Glomerular endothelial cell (primary cell): ENCODE results near the gene INPP5F. TPM values are rescaled to one million over a fixed set of nuclear protein-coding genes. Genes with fewer than 3 reads are reported as not detected.
"Not testable (repeated sequence)": the region's sequence is repeated elsewhere in the genome, so short reads cannot be mapped to it uniquely, and the experiment has no call there.

Experiments
- DNase-seq: peaks from one replicate; pipeline ENCODE4 v3.0.0-alpha.2; 2011; ENCODE audit warnings: low read depth, low spot score; ENCODE audit errors: extremely low read depth
- total RNA-seq: library from RNA; depleted of rRNA; stranded (reverse); fragments of >200 nt; gene quantifications from 2 replicates; pipeline ENCODE4 v1.2.3, GENCODE V29; 2015

The INPP5F gene
- total RNA-seq, 1 donor from 2014 or later: 21.6 TPM

DNA sequence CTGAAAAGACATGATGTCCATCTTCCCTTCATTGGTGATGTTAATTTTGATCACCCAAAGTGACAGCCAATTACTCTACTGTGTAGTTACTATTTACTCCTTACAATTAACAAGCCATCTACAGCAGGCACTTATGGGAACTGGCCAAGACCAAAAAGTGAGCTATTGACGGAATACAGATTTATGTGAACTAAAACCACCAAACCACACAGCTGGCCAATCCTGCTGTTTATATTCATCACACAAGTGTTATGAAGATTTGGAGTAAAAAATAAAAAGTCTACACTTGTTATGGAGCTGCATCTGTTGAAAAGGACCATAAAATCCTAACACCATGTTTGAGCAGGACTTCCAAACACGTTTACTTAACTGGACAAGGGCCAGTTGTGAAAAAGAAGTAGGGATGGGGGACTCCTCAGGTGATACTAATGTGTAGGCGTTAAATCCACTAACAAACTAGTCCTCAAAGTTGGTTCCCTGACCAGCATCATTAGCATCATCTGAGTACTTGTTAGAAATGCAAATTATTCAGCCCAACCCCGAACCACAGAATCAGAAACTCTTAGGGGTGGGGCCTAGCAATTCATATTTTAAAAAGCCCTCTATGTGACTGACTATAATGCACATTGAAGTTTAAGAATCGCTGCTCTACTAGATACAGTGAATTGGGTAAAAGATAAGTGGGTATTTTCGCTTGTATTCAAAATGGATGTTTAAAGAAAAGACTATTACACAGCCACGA is 135.2 kb downstream of the INPP5F start:
- DNase-seq: no peak

DNA sequence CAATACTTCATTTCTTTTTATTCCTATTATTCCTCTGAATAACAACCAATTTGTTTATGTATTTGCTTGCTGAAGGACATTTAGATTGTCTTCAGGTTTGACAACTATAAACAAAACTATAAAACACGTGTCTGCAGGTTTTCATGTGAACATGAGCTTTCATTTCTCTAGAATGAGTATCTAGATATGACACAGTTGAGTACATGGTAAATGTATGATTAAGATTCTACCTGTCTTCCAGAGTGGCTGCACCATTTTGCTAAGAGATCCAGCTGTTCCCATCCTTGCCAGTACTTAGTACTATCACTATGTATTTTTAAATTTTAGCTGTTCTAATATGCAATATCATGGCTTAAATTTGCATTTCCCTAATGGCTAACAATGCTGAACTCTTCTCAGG is 136.7 kb downstream of the INPP5F start:
- DNase-seq: no peak

DNA sequence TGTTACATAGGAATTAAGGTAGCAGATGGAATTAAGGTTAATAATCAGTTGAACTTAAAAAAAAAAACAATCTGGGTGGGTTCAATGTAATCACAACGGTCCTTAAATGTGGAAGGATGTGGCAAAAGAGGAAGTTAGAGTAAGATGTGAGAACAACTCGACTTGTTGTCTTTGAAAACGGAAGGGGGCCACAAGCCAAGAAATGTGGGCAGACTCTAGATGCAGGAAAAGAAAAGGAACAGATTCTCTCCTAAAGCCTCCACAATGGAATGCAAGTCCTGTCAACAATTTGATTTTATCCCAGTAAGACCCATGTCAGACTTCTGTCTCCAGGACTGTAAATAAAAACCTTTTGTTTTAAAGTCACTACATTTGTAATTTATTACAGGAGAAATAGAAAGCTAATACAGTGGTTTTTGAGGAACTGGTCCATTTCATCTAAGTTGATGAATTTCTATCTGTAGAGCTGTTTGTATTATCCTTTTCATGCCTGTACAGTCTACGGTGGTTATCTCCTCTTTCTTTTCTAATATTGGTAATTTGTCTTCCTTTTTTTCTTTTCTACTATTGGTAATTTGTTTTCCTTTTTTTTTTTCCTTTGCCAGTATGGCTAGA is 138.2 kb downstream of the INPP5F start:
- DNase-seq: no peak

DNA sequence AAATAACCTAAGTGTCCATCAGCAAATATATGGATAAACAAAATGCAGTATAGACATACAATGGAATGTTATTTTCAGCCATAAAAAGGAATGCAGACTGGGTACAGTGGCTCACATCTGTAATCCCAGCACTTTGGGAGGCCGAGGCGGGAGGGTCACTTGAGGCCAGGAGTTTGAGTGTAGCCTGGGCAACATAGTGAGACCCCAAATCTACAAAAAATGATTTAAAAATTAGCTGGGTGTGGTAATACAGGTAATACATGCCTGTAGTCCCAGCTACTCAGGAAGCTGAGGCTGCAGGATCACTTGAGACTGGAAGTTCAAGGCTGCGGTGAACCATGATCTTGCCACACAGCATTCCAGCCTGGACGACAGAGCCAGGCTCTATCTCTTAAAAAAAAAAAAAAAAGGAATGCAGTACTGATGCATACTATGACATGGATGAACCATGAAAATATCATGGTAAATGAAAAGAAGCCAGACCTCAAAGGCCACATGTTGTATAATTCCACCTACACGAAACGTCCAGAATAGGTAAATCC is 139.9 kb downstream of the INPP5F start:
- no peak for DNase-seq

DNA sequence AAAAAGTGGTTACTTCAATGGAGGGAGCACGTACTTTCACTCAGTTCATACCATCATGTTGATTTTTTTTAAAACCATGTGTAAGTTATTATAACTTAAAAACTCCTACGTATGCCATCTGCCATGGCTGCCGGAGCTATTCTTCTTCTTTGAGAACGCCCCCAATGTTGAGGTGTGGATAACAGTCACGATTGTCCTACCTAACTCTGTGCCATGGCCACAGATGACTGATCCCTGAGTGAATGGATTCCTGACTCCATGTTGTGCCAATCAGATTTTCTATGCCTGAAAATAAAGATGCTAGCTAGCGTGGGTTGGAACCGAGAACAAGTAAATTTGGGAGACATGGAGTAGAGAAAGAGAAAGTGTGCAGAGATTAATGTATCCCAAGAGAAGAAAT is 141.5 kb downstream of the INPP5F start:
- DNase-seq: no peak

DNA sequence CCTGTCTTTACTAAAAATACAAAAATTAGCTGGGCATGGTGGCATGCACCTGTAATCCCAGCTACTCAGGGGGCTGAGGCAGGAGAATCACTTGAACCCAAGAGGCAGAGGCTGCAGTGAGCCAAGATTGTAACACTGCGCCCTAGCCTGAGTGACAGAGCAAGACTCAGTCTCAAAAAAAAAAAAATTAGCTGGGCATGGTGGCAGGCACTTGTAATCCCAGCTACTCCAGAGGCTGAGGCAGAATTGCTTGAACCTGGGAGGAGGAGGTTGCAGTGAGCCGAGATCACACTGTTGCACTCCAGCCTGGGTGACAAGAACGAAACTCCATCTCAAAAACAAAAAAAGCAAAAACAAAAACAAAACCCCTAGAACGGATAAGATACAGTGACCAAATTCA is 143.5 kb downstream of the INPP5F start:
- DNase-seq: not testable (repeated sequence)

GRCh38 chr10:119871881-119872609 is 146.2 kb downstream of the INPP5F start:
- DNase-seq: no peak

GRCh38 chr10:119872610-119872859 is 146.7 kb downstream of the INPP5F start, which contains the start of gene MCMBP:
MCMBP (minus strand) TSS chr10:119872843; CDS start chr10:119872584, 259 bp downstream.
- DNase-seq: no peak

- no peak for DNase-seq
Measured at GRCh38 chr10:119872860-119873681, 147.2 kb downstream of the INPP5F start.

- no peak for DNase-seq
Measured at GRCh38 chr10:119878524-119878923, 152.7 kb downstream of the INPP5F start.

Other genes starting within 250 kb of the INPP5F start
- 50.2 and 67.1 TPM in 2 replicates for gene RGS10, start 183.3 kb upstream of the INPP5F start, total RNA-seq
- gene TIAL1, start 129.1 kb upstream of the INPP5F start, total RNA-seq: 63.2 and 72.0 TPM in 2 replicates
- 70.9 and 77.7 TPM in 2 replicates for gene BAG3, start 74.7 kb upstream of the INPP5F start, total RNA-seq
- gene MCMBP, start 146.8 kb downstream of the INPP5F start, total RNA-seq: 48.5 and 55.8 TPM in 2 replicates
- gene SEC23IP, start 166.7 kb downstream of the INPP5F start, total RNA-seq: 17.8 and 58.3 TPM in 2 replicates